ENCODE results near the gene PDPK1.
A peak's percentile ranks its signal among the peaks of the same experiment; 100 is the strongest.

PDPK1 gene

GRCh38 chr16:2520097-2520783, 17.6 kb upstream of the PDPK1 start, which contains the start of gene AMDHD2:
TSS of gene AMDHD2 (plus strand) at chr16:2520371. CDS start at chr16:2520459, 88 bp downstream.
- DNase-seq (ENCODE audit: low read depth) = peak; percentile 89
- TF ChIP-seq, protein P1, sequence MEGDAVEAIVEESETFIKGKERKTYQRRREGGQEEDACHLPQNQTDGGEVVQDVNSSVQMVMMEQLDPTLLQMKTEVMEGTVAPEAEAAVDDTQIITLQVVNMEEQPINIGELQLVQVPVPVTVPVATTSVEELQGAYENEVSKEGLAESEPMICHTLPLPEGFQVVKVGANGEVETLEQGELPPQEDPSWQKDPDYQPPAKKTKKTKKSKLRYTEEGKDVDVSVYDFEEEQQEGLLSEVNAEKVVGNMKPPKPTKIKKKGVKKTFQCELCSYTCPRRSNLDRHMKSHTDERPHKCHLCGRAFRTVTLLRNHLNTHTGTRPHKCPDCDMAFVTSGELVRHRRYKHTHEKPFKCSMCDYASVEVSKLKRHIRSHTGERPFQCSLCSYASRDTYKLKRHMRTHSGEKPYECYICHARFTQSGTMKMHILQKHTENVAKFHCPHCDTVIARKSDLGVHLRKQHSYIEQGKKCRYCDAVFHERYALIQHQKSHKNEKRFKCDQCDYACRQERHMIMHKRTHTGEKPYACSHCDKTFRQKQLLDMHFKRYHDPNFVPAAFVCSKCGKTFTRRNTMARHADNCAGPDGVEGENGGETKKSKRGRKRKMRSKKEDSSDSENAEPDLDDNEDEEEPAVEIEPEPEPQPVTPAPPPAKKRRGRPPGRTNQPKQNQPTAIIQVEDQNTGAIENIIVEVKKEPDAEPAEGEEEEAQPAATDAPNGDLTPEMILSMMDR (conservative IDR thresholded peaks at IDR 0.05; ENCODE audit: low read length) = no peak
- H3K4me3 ChIP-seq (ENCODE audit: low read length) = peak within 1 kb of the TSS; percentile 67

DNA sequence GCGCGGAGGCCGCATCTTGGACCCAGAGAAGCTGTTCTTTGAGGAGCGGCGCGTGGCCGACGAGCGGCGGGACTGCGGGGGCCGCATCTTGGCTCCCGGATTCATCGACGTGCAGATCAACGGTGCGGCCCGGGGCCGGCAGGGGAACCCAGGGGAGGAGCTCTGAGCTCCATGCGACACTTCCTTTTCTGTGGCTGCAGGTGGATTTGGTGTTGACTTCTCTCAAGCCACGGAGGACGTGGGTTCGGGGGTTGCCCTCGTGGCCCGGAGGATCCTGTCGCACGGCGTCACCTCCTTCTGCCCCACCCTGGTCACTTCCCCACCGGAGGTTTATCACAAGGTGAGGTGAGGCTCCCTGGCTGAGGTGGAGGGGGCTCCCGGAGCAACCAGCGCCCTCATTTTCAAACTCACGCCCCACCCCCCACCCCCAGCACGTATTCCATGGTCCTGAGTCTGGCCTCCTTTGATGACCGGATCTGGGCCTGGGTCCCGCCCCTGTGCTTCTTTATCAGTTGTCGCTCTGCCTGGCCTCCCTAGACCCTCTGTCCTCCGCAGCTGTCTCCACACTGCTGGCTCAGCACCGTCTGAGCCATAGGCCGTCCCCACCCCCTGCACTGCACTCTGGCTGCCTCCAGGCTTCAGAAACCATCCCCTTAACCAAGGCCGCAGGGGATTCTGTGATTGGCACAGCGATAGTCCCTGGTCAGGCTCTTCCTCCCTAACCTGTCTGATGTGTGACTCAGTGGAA, 16.9 kb upstream of the PDPK1 start:
- H3K4me3 ChIP-seq (ENCODE audit: low read length) = peak overlapping the region; percentile 67
- TF ChIP-seq, protein P1 (conservative IDR thresholded peaks at IDR 0.05; ENCODE audit: low read length) = peak; percentile 2; the same call in 1 of the 2 replicates
- no peak for DNase-seq (ENCODE audit: low read depth)

- no peak for DNase-seq (ENCODE audit: low read depth)
- no peak overlapping the region for H3K4me3 ChIP-seq (ENCODE audit: low read length)
- TF ChIP-seq, protein P1 (conservative IDR thresholded peaks at IDR 0.05; ENCODE audit: low read length) = no peak
These were observed 14.0 kb upstream of the PDPK1 start for GRCh38 chr16:2523801-2524231.

- no peak for DNase-seq (ENCODE audit: low read depth)
- no peak overlapping the region for H3K4me3 ChIP-seq (ENCODE audit: low read length)
- TF ChIP-seq, protein P1 (conservative IDR thresholded peaks at IDR 0.05; ENCODE audit: low read length) = no peak
These were observed 13.4 kb upstream of the PDPK1 start for GRCh38 chr16:2524339-2524938.

- H3K4me3 ChIP-seq (ENCODE audit: low read length) = no peak overlapping the region
- TF ChIP-seq, protein P1 (conservative IDR thresholded peaks at IDR 0.05; ENCODE audit: low read length) = no peak
- DNase-seq (ENCODE audit: low read depth) = no peak
These were observed 11.7 kb upstream of the PDPK1 start for GRCh38 chr16:2526135-2526534.

- DNase-seq (ENCODE audit: low read depth) = no peak
- TF ChIP-seq, protein P1 (conservative IDR thresholded peaks at IDR 0.05; ENCODE audit: low read length) = no peak
- no peak overlapping the region for H3K4me3 ChIP-seq (ENCODE audit: low read length)
These were observed 10.6 kb upstream of the PDPK1 start for GRCh38 chr16:2527071-2527783.
